Measurements from ENCODE around the gene XKR3. TPM values are rescaled to one million over a fixed set of nuclear protein-coding genes. Genes with fewer than 3 reads are reported as not detected.

The XKR3 gene
- total and polyA plus RNA-seq, 2 of the 8 experiments (the other 6 are each of a cell fraction or from before 2014, with no cell fraction given), result 0.17 TPM; not detected in 1

DNA sequence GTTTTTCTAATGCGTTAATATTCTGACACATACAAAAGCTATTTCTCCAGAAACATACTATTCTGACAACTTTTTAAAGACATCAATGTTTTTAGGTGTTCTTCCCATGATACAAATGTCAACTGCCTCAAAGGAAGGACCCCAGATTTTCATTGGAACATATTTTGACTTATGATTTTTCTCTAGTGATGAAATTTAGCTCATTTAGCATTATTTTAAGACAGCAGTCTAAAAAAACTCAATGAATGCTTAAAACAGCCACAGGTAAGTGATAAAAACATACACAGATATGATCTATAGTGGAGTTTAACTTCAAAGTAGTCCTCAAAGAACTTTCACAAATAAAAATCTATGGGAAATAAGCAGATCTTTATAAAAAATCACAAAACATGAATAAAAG lies 24.9 kb downstream of the XKR3 start:
- no peak overlapping the region for H3K4me2 ChIP-seq (ENCODE audit: insufficient read depth in 1 of 2, low read depth in 2 of 2, low read length in 2 of 2)
- no peak overlapping the region for H3K23ac ChIP-seq (ENCODE audit: insufficient read length)
- no peak for TF ChIP-seq SRF (IDR thresholded peaks at IDR 0.05; ENCODE audit: low read depth, low read length)
- no peak for TF ChIP-seq EP300 (IDR thresholded peaks at IDR 0.05; ENCODE audit: borderline replicate concordance in 1 of 2, low read depth in 2 of 2, low read length in 2 of 2)
- TF ChIP-seq CEBPB (IDR thresholded peaks at IDR 0.05; ENCODE audit: low read depth, low read length), result no peak
- TF ChIP-seq SAP30 (IDR thresholded peaks at IDR 0.05; ENCODE audit: insufficient read depth, insufficient replicate concordance, low read length), result no peak
- TF ChIP-seq YY1 (IDR thresholded peaks at IDR 0.05; ENCODE audit: low read depth, low read length), result no peak
- TF ChIP-seq SIRT6 (IDR thresholded peaks at IDR 0.05; ENCODE audit: low read length), result no peak
- no peak for TF ChIP-seq TBP (IDR thresholded peaks at IDR 0.05; ENCODE audit: low read depth, low read length)
- TF ChIP-seq CHD2 (IDR thresholded peaks at IDR 0.05; ENCODE audit: low read length), result no peak
- TF ChIP-seq CHD1 (IDR thresholded peaks at IDR 0.05; ENCODE audit: low read depth, low read length), result no peak
- TF ChIP-seq KDM4A (IDR thresholded peaks at IDR 0.05; ENCODE audit: low read depth, low read length, severe bottlenecking), result no peak
- TF ChIP-seq, protein P1, sequence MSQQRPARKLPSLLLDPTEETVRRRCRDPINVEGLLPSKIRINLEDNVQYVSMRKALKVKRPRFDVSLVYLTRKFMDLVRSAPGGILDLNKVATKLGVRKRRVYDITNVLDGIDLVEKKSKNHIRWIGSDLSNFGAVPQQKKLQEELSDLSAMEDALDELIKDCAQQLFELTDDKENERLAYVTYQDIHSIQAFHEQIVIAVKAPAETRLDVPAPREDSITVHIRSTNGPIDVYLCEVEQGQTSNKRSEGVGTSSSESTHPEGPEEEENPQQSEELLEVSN (IDR thresholded peaks at IDR 0.05), result no peak
- no peaks in the 10 kb centered on the region for H3K36me3 ChIP-seq (ENCODE audit: control insufficient read depth in 2 of 4, insufficient read depth in 4 of 4, low read length in 3 of 4)
- H3K4ac ChIP-seq (replicated peaks; ENCODE audit: insufficient read length, low read depth, low read length), result no peak overlapping the region
- H3K27me3 ChIP-seq (replicated peaks in 1 of 4; ENCODE audit: control insufficient read depth in 3 of 4, extremely low read depth in 1 of 4, insufficient read depth in 3 of 4, low read length in 3 of 4), result no peaks in the 10 kb centered on the region
- H3K14ac ChIP-seq (ENCODE audit: insufficient read length), result no peak overlapping the region
- POLR2A ChIA-PET (ENCODE audit: partially characterized antibody), result no interaction called here
- no peak overlapping the region for H2BK120ac ChIP-seq (replicated peaks; ENCODE audit: low read depth, low read length)
- no peak overlapping the region for H2AFZ ChIP-seq (ENCODE audit: low read length)
- no peak overlapping the region for H3K18ac ChIP-seq (ENCODE audit: extremely low read depth, low read length)
- no peak overlapping the region for H2BK12ac ChIP-seq (ENCODE audit: low read depth, low read length)
- no peak for DNase-seq (ENCODE audit: low read depth in 1 of 2, low spot score in 2 of 2)
- no peak overlapping the region for H2BK20ac ChIP-seq (ENCODE audit: low read length)
- no peak overlapping the region for H3K4me3 ChIP-seq (ENCODE audit: extremely low read depth in 1 of 4, insufficient read depth in 2 of 4, low read depth in 3 of 4, low read length in 4 of 4)
- H3K27ac ChIP-seq (ENCODE audit: low read depth, low read length), result no peak overlapping the region
- H3K56ac ChIP-seq (replicated peaks; ENCODE audit: insufficient read length, low read depth, low read length), result no peak overlapping the region
- H3K79me1 ChIP-seq (ENCODE audit: low read depth, low read length), result no peaks in the 10 kb centered on the region
- no peak overlapping the region for H4K8ac ChIP-seq (ENCODE audit: extremely low read depth, insufficient read depth, low read length)
- H2BK15ac ChIP-seq (ENCODE audit: low read length), result no peak overlapping the region
- no peaks in the 10 kb centered on the region for H3K79me2 ChIP-seq (ENCODE audit: control insufficient read depth in 1 of 2, insufficient read depth in 2 of 2, low read length in 2 of 2)
- CTCF ChIA-PET (ENCODE audit: partially characterized antibody), result interaction anchor here (0.9 to 1.8 kb wide), 2 partner anchors 17 to 33 kb away, joined by 3 to 7 read pairs; no protein-coding TSS in a partner anchor
- H3K9me3 ChIP-seq (ENCODE audit: insufficient read depth in 2 of 2, low read depth in 1 of 2, low read length in 1 of 2), result no peaks in the 10 kb centered on the region
- H4K91ac ChIP-seq (replicated peaks; ENCODE audit: insufficient read length, low read length), result no peak overlapping the region
- no peak overlapping the region for H2BK5ac ChIP-seq (ENCODE audit: low read depth, low read length)
- H3K9ac ChIP-seq (replicated peaks in 1 of 4; ENCODE audit: extremely low read depth in 1 of 4, low read depth in 3 of 4, low read length in 3 of 4), result no peak overlapping the region
- H4K5ac ChIP-seq (ENCODE audit: insufficient read length, low read depth, low read length), result no peak overlapping the region
- no peak for FAIRE-seq
- no peaks in the 10 kb centered on the region for H4K20me1 ChIP-seq (replicated peaks in 1 of 2; ENCODE audit: control insufficient read depth in 1 of 2, insufficient read depth in 2 of 2, low read length in 2 of 2)
- H3K23me2 ChIP-seq (ENCODE audit: low read depth, low read length), result no peaks in the 10 kb centered on the region
- 89% methylated on average over 1 of the region's 1 CpG; no CpG with 5 or more reads in 1 of the 2 experiments for WGBS, 2 experiments (ENCODE audit: extremely low coverage in 1 of 2, insufficient coverage in 1 of 2, insufficient read length in 1 of 2, insufficient replicate concordance in 2 of 2, low coverage in 1 of 2, low lambda C conversion rate in 2 of 2, missing lambda C conversion rate in 1 of 2)
- no peak overlapping the region for H2AK5ac ChIP-seq (ENCODE audit: low read depth, low read length)
- no peaks in the 10 kb centered on the region for H3K4me1 ChIP-seq (replicated peaks in 1 of 4; ENCODE audit: control insufficient read depth in 3 of 4, insufficient read depth in 4 of 4, low read length in 3 of 4)
